HL-60 (cell line): Measurements from ENCODE around the gene SP8.
"Not testable (repeated sequence)": the region's sequence is repeated elsewhere in the genome, so short reads cannot be mapped to it uniquely, and the experiment has no call there.

Source experiments
- CTCF ChIP-seq: IDR thresholded peaks from one replicate; pipeline ENCODE4 v1.5.1; 2011; ENCODE audit warnings: low read length, control low read depth, inconsistent platforms; ENCODE audit not compliant: insufficient read depth
- POLR2AphosphoS5 ChIP-seq: IDR thresholded peaks from 2 replicates; pipeline ENCODE4 v1.6.1; 2012; ENCODE audit warnings: low read depth

- TF ChIP-seq CTCF, POLR2AphosphoS5: not testable (repeated sequence)
Observed at GRCh38 chr7:20821390-20821789, 34.7 kb upstream of the SP8 start.
